Endodermal cell (in vitro differentiated cells): ENCODE measurements around the gene SLC66A1. TPM values are rescaled to one million over a fixed set of nuclear protein-coding genes. Genes with fewer than 3 reads are reported as not detected.

Experiments used
- DNase-seq: peaks from one replicate; pipeline ENCODE4 v3.0.0-alpha.2; 2017
- H3K27ac ChIP-seq: 2 replicates; pipeline ENCODE4 v1.5.1; 2013; ENCODE audit warnings: mild to moderate bottlenecking, low read depth, low read length, moderate library complexity
- H3K27me3 ChIP-seq: 2 replicates; pipeline ENCODE4 v1.6.1; 2013; ENCODE audit warnings: mild to moderate bottlenecking, low read length, moderate library complexity; ENCODE audit not compliant: insufficient read depth, control insufficient read depth, poor library complexity, severe bottlenecking
- H3K36me3 ChIP-seq: 2 replicates; pipeline ENCODE4 v1.7.0; 2013; ENCODE audit warnings: mild to moderate bottlenecking, low read length, moderate library complexity; ENCODE audit not compliant: control insufficient read depth, insufficient read depth
- H3K4me1 ChIP-seq: one replicate; pipeline ENCODE4 v1.7.0; 2013; ENCODE audit warnings: low read length; ENCODE audit not compliant: control insufficient read depth, insufficient read depth
- H3K4me3 ChIP-seq: 2 replicates; pipeline ENCODE4 v1.5.1; 2013; ENCODE audit warnings: mild to moderate bottlenecking, low read length, moderate library complexity
- H3K9ac ChIP-seq: 2 replicates; pipeline ENCODE4 v1.6.1; 2013; ENCODE audit warnings: mild to moderate bottlenecking, low read length, moderate library complexity; ENCODE audit not compliant: poor library complexity, severe bottlenecking; ENCODE audit errors: extremely low read depth
- H3K9me3 ChIP-seq: 2 replicates; pipeline ENCODE4 v1.6.1; 2013; ENCODE audit warnings: mild to moderate bottlenecking, low read length, moderate library complexity; ENCODE audit not compliant: control insufficient read depth
- H3K27ac Mint-ChIP-seq: 2 replicates; pipeline ENCODE4 v1.8.0; 2020; ENCODE audit warnings: mixed read lengths
- H3K27me3 Mint-ChIP-seq: 2 replicates; pipeline ENCODE4 v1.8.0; 2021; ENCODE audit warnings: mild to moderate bottlenecking, mixed read lengths; ENCODE audit not compliant: insufficient read depth
- H3K36me3 Mint-ChIP-seq: 2 replicates; pipeline ENCODE4 v1.8.0; 2020; ENCODE audit warnings: low read depth, mixed read lengths
- H3K4me1 Mint-ChIP-seq: 2 replicates; pipeline ENCODE4 v1.8.0; 2020; ENCODE audit warnings: mixed read lengths
- H3K4me3 Mint-ChIP-seq: 2 replicates; pipeline ENCODE4 v1.8.0; 2020; ENCODE audit warnings: mild to moderate bottlenecking, moderate library complexity, mixed read lengths
- H3K9me3 Mint-ChIP-seq: 2 replicates; pipeline ENCODE4 v1.8.0; 2020; ENCODE audit warnings: mild to moderate bottlenecking, mixed read lengths
- WGBS, 2 experiments: methylation state at CpG; one replicate each; pipeline versions ENCODE4 v1.1.5 to v1.1.7; 2013; ENCODE audit warnings: missing lambda C conversion rate in 2 of 2, mixed read lengths in 1 of 2; ENCODE audit not compliant: insufficient coverage in 1 of 2, insufficient read length in 1 of 2; 5-methylcytosine and 5-hydroxymethylcytosine counted together
- total RNA-seq, 2 donors: library from RNA; stranded (reverse); fragmentation: NEBNext Ultra II Directional in 1 of 2; extraction: Animal tissue kit (Norgen Biotek cat#: 25700) in 1 of 2; gene quantifications; 2 replicates in 1 of 2; 3 replicates in 1 of 2; pipeline ENCODE4 v1.2.1, GENCODE V29; 2021
- TF ChIP-seq, protein P1 (sequence below): fragments of 200-600 bp; sonication (generic); conservative IDR thresholded peaks from 2 replicates; pipeline ENCODE4 v1.5.0; 2021; ENCODE audit warnings: antibody characterized with exemption, mild to moderate bottlenecking

The SLC66A1 gene
- total RNA-seq, 2 donors from 2014 or later, result 20.8 to 22.6 TPM

DNA sequence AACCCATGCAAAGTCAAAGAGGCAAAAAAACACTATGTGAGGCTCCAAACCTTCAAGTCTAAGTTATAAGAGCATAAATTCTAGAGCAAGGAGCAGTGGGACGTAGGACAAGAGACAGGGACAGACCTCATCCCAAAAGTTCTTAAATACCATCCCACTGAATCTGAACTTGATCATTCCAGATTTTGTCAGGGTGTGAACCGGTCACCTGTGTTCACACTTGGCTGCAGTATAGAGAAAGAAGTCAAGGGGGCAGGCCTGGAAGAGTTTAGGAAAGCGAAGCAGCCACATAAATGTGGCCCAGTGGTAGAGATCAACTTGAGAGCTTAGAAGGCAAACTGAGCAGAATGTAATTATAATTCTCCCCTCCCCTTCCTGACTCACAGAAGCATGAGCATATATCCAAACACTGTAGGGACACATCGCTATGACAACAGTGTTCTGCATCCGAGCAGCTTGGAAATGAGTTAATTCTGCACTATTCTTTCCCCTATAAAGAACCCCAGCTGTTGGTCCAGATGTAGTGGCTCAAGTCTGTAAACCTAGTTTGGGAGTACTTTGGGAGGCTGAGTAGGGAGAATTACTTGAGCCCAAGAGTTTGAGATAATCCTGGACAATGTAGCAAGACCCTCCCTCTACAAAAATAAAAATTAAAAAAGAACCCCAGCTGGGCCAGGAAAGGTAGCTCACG lies 2.9 kb upstream of the SLC66A1 start:
- H3K9ac ChIP-seq, result no peak overlapping the region
- Mint-ChIP-seq H3K9me3 (no peaks in the 10 kb centered on the region), H3K4me1 (peaks cover 15% of the 10 kb centered on the region), H3K27ac (no peak overlapping the region), H3K36me3 (peaks cover 38% of the 10 kb centered on the region), H3K4me3 (no peak overlapping the region), H3K27me3 (no peaks in the 10 kb centered on the region)
- 94 to 100% methylated on average over 1 to 6 of the region's 6 CpGs for WGBS, 2 experiments
- H3K4me3 ChIP-seq, result no peak overlapping the region
- TF ChIP-seq, protein P1, sequence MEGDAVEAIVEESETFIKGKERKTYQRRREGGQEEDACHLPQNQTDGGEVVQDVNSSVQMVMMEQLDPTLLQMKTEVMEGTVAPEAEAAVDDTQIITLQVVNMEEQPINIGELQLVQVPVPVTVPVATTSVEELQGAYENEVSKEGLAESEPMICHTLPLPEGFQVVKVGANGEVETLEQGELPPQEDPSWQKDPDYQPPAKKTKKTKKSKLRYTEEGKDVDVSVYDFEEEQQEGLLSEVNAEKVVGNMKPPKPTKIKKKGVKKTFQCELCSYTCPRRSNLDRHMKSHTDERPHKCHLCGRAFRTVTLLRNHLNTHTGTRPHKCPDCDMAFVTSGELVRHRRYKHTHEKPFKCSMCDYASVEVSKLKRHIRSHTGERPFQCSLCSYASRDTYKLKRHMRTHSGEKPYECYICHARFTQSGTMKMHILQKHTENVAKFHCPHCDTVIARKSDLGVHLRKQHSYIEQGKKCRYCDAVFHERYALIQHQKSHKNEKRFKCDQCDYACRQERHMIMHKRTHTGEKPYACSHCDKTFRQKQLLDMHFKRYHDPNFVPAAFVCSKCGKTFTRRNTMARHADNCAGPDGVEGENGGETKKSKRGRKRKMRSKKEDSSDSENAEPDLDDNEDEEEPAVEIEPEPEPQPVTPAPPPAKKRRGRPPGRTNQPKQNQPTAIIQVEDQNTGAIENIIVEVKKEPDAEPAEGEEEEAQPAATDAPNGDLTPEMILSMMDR, result no peak
- H3K27ac ChIP-seq, result no peak overlapping the region
- H3K9me3 ChIP-seq, result no peaks in the 10 kb centered on the region
- no peak for DNase-seq
- H3K27me3 ChIP-seq, result no peaks in the 10 kb centered on the region
- peaks cover 43% of the 10 kb centered on the region for H3K36me3 ChIP-seq
- peaks cover 3% of the 10 kb centered on the region for H3K4me1 ChIP-seq

DNA sequence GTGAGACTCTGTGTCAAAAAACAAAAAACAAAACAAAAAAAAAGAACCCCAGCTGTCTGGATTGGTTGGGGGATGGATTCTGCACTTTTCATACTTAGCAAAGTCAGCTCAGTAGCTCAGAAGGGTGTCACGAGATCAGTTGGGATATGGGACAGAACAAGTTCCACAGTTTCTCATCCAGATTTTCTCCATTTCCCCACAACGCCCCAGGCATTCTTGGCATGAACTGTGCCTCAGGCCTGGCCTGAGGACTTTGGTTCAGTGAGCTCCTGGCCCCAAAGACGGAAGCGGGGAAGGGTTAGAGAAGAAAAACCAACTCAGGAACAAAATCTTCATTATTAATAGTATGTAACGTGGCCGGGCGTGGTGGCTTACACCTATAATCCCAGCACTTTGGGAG lies 2.1 kb upstream of the SLC66A1 start:
- Mint-ChIP-seq H3K4me1 (peaks cover 15% of the 10 kb centered on the region), H3K36me3 (peaks cover 31% of the 10 kb centered on the region), H3K9me3 (no peaks in the 10 kb centered on the region), H3K27ac (no peak overlapping the region), H3K4me3 (peak overlapping the region; percentile 78), H3K27me3 (no peaks in the 10 kb centered on the region)
- H3K9ac ChIP-seq, result no peak overlapping the region
- TF ChIP-seq, protein P1, result no peak
- peaks cover 3% of the 10 kb centered on the region for H3K4me1 ChIP-seq
- H3K36me3 ChIP-seq, result peaks cover 36% of the 10 kb centered on the region
- DNase-seq, result no peak
- no peaks in the 10 kb centered on the region for H3K9me3 ChIP-seq
- 94 to 100% methylated on average over 1 to 7 of the region's 7 CpGs for WGBS, 2 experiments
- H3K4me3 ChIP-seq, result no peak overlapping the region
- no peaks in the 10 kb centered on the region for H3K27me3 ChIP-seq
- no peak overlapping the region for H3K27ac ChIP-seq

DNA sequence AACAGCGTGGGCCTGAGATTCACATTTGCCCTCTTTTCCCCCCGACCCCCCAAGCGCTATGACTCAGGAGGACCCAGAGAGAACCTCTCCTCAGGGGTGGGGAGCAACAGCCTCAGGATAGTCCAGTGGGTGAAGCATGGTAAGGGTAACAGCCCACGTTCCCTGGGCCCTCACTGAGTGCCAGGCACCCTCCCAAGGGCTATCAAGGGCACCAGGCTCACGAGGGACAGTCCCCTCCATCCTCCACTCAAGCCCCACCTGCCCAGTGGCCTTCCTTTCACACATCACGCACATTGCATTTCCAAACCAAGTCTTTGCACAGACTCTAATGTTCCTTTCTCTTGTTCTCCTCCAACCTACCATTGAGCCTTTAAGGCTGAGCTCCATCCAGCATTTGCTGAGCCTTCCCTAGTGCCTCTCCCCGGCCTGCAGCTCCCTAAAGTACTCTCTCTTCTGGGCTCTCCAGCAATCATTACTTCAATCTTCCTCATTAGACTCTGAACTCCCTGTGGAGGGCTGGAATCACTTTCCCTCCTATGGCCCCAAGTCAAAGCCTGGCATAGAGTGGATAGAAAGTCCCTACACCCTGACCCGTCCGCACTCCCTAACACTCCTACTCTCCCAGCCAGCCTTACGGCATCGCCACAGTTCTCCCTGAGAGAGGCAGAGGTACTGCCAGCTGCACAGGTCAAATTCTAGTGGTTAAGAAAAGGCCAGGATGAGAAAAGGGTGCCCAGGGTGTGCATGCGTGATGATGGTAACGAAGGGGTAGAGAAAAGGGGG lies 1.2 kb upstream of the SLC66A1 start:
- Mint-ChIP-seq H3K36me3 (peaks cover 25% of the 10 kb centered on the region), H3K27ac (peak overlapping the region; percentile 77), H3K4me3 (peak overlapping the region; percentile 78), H3K4me1 (peaks cover 15% of the 10 kb centered on the region), H3K27me3 (no peaks in the 10 kb centered on the region), H3K9me3 (no peaks in the 10 kb centered on the region)
- no peak for DNase-seq
- H3K36me3 ChIP-seq, result peaks cover 28% of the 10 kb centered on the region
- WGBS, 2 experiments, result 59 to 67% methylated on average over 5 to 13 of the region's 13 CpGs
- no peaks in the 10 kb centered on the region for H3K9me3 ChIP-seq
- no peak overlapping the region for H3K27ac ChIP-seq
- peak overlapping the region; percentile 85 for H3K9ac ChIP-seq
- peak overlapping the region; percentile 82 for H3K4me3 ChIP-seq
- peaks cover 3% of the 10 kb centered on the region for H3K4me1 ChIP-seq
- H3K27me3 ChIP-seq, result no peaks in the 10 kb centered on the region
- TF ChIP-seq, protein P1, result no peak
